HG02623 (cell line): ENCODE results near the gene ECM2.

Source experiments
- ATAC-seq: cut with Tn5 transposase; IDR thresholded peaks from one replicate; pipeline ENCODE4 v1.9.1; 2021; ENCODE audit warnings: moderate library complexity; ENCODE audit not compliant: unreplicated experiment

Gene ECM2

GRCh38 chr9:92501671-92502393 lies 34.0 kb downstream of the ECM2 start:
- no peak for ATAC-seq

GRCh38 chr9:92500725-92501124 lies 35.1 kb downstream of the ECM2 start:
- no peak for ATAC-seq

GRCh38 chr9:92499701-92500100 lies 36.1 kb downstream of the ECM2 start:
- no peak for ATAC-seq

GRCh38 chr9:92496396-92497176 lies 39.2 kb downstream of the ECM2 start:
- no peak for ATAC-seq

GRCh38 chr9:92494856-92495255 lies 40.9 kb downstream of the ECM2 start:
- no peak for ATAC-seq

GRCh38 chr9:92493749-92494387 lies 41.9 kb downstream of the ECM2 start:
- ATAC-seq = no peak

GRCh38 chr9:92492781-92493401 lies 42.9 kb downstream of the ECM2 start:
- ATAC-seq = no peak

GRCh38 chr9:92488681-92489550 lies 46.9 kb downstream of the ECM2 start:
- no peak for ATAC-seq

- no peak for ATAC-seq
Observed at GRCh38 chr9:92486371-92486770, 49.4 kb downstream of the ECM2 start.

GRCh38 chr9:92484563-92484962 lies 51.2 kb downstream of the ECM2 start:
- no peak for ATAC-seq

GRCh38 chr9:92483627-92484545 lies 51.9 kb downstream of the ECM2 start:
- ATAC-seq = no peak

- no peak for ATAC-seq
Observed at GRCh38 chr9:92482805-92483204, 53.0 kb downstream of the ECM2 start.

GRCh38 chr9:92482329-92482728 lies 53.5 kb downstream of the ECM2 start, which contains the start of gene ASPN:
TSS of gene ASPN (minus strand) at chr9:92482506.
- no peak for ATAC-seq

- ATAC-seq = no peak
Observed at GRCh38 chr9:92480986-92481633, 54.7 kb downstream of the ECM2 start.

GRCh38 chr9:92480291-92480771 lies 55.5 kb downstream of the ECM2 start:
- no peak for ATAC-seq

GRCh38 chr9:92479346-92479745 lies 56.4 kb downstream of the ECM2 start:
- no peak for ATAC-seq

- ATAC-seq = no peak
Observed at GRCh38 chr9:92478783-92479182, 57.0 kb downstream of the ECM2 start.

- ATAC-seq = no peak
Observed at GRCh38 chr9:92476962-92477361, 58.8 kb downstream of the ECM2 start.

GRCh38 chr9:92474587-92474986 lies 61.2 kb downstream of the ECM2 start:
- ATAC-seq = no peak
